HCT116 (cell line): ENCODE measurements around the gene RFWD3. TPM values are rescaled to one million over a fixed set of nuclear protein-coding genes. Genes with fewer than 3 reads are reported as not detected.

Experiments used
- ATAC-seq: fragments of 200-7000 bp; cut with Tn5 transposase; 2 replicates; pipeline ENCODE4 v1.9.1; 2020; ENCODE audit warnings: mild to moderate bottlenecking, moderate library complexity
- BruUV-seq: library from RNA; stranded (reverse); fragments of 400-500 nt; replicated peaks from 2 replicates; lab custom pipeline; 2021; lab: Mats Ljungman, UMichigan
- CTCF ChIA-PET: fragments of 300-600 bp; sonication (Branson Sonifier 250); formaldehyde crosslinking; loops from one replicate; lab custom pipeline; 2021; ENCODE audit warnings: antibody characterized with exemption; lab: Charles Lee
- POLR2A ChIA-PET: fragments of 300-600, 350-600 bp; sonication (Branson Sonifier 250); formaldehyde crosslinking; loops from one replicate; lab custom pipeline; 2021; ENCODE audit warnings: antibody characterized with exemption; lab: Charles Lee
- RAD21 ChIA-PET, 2 experiments: fragments of 300-600 bp; sonication (Branson Sonifier 250); formaldehyde crosslinking; loops; one replicate each; lab custom pipeline; 2023; ENCODE audit warnings: low total read pairs in 2 of 2; ENCODE audit not compliant: uncharacterized antibody in 2 of 2, unreplicated experiment in 2 of 2, low non-redundant PET in 1 of 2; lab: Charles Lee
- DNase-seq: peaks from one replicate; pipeline ENCODE4 v3.0.0-alpha.2; 2010; ENCODE audit warnings: low read depth, low spot score
- H2AFZ ChIP-seq: fragments of 200-600 bp; shearing (Covaris generic), sonication (generic); 2 replicates; pipeline ENCODE4 v1.6.1; 2017; ENCODE audit warnings: low read depth, mixed run types, mixed read lengths, antibody characterized with exemption, low read length; ENCODE audit not compliant: poor library complexity, severe bottlenecking
- H3K27ac ChIP-seq: 2 replicates; pipeline ENCODE4 v1.5.1; 2012; ENCODE audit warnings: low read depth, low read length
- H3K27me3 ChIP-seq: fragments of 200-600 bp; sonication (generic); 2 replicates; pipeline ENCODE4 v1.6.1; 2016; ENCODE audit warnings: mixed run types, low read length, mixed read lengths; ENCODE audit not compliant: insufficient read depth
- H3K36me3 ChIP-seq, 2 experiments: fragments of 200-500 bp in 1 of 2; fragments of 200-600 bp in 1 of 2; sonication (Bioruptor generic) in 1 of 2; sonication (generic) in 1 of 2; 2 replicates each; pipeline versions ENCODE4 v1.5.1 to v1.6.1; 2014 to 2016; ENCODE audit warnings: low read length in 2 of 2, inconsistent platforms in 1 of 2, mixed read lengths in 1 of 2, mixed run types in 1 of 2; ENCODE audit not compliant: insufficient read depth in 2 of 2, control insufficient read depth in 1 of 2
- H3K4me1 ChIP-seq, 2 experiments: fragments of 200-600 bp in 1 of 2; sonication (generic) in 1 of 2; 2 replicates each; pipeline versions ENCODE4 v1.5.1 to v1.6.1; 2012 to 2017; ENCODE audit warnings: low read length in 2 of 2, inconsistent platforms in 1 of 2, mild to moderate bottlenecking in 1 of 2, mixed read lengths in 1 of 2, mixed run types in 1 of 2, moderate library complexity in 1 of 2; ENCODE audit not compliant: insufficient read depth in 2 of 2, control insufficient read depth in 1 of 2
- H3K4me2 ChIP-seq: fragments of 200-600 bp; sonication (generic); 2 replicates; pipeline ENCODE4 v1.6.1; 2017; ENCODE audit warnings: mixed run types, low read length, mixed read lengths
- H3K4me3 ChIP-seq, 2 experiments: fragments of 200-600 bp in 1 of 2; sonication (generic) in 1 of 2; replicated peaks in 1 of 2; 2 replicates each; pipeline ENCODE4 v1.5.1; 2011 to 2016; ENCODE audit warnings: low read length in 2 of 2, control low read depth in 1 of 2, low read depth in 1 of 2, mild to moderate bottlenecking in 1 of 2, mixed read lengths in 1 of 2, mixed run types in 1 of 2
- H3K79me2 ChIP-seq: fragments of 200-600 bp; sonication (generic); 2 replicates; pipeline ENCODE4 v1.6.1; 2017; ENCODE audit warnings: mild to moderate bottlenecking, mixed run types, low read length, moderate library complexity, mixed read lengths; ENCODE audit not compliant: insufficient read depth
- H3K9ac ChIP-seq: fragments of 200-600 bp; sonication (generic); 2 replicates; pipeline ENCODE4 v1.6.1; 2016; ENCODE audit warnings: low read length, mixed read lengths
- H3K9me2 ChIP-seq: fragments of 200-600 bp; sonication (generic), shearing (Covaris generic); 2 replicates; pipeline ENCODE4 v1.6.1; 2017; ENCODE audit warnings: mixed run types, mild to moderate bottlenecking, moderate library complexity; ENCODE audit not compliant: insufficient read depth
- H3K9me3 ChIP-seq, 2 experiments: fragments of 200-500 bp in 1 of 2; fragments of 200-600 bp in 1 of 2; sonication (Bioruptor generic) in 1 of 2; sonication (generic) in 1 of 2; 2 replicates each; pipeline ENCODE4 v1.6.1; 2014 to 2017; ENCODE audit warnings: low read length in 2 of 2, mixed read lengths in 2 of 2, inconsistent platforms in 1 of 2, low read depth in 1 of 2, mild to moderate bottlenecking in 1 of 2, mixed run types in 1 of 2, moderate library complexity in 1 of 2; ENCODE audit not compliant: control insufficient read depth in 1 of 2, insufficient read depth in 1 of 2
- H4K20me1 ChIP-seq: fragments of 200-600 bp; sonication (generic), shearing (Covaris generic); 2 replicates; pipeline ENCODE4 v1.6.1; 2017; ENCODE audit warnings: mixed run types, mild to moderate bottlenecking, moderate library complexity; ENCODE audit not compliant: insufficient read depth
- ATF3 ChIP-seq: IDR thresholded peaks from 2 replicates; pipeline ENCODE4 v1.6.1; 2012
- CBX3 ChIP-seq: IDR thresholded peaks from 2 replicates; pipeline ENCODE4 v1.6.1; 2012; ENCODE audit warnings: low read depth
- CEBPB ChIP-seq: IDR thresholded peaks from 2 replicates; pipeline ENCODE4 v1.6.1; 2012; ENCODE audit warnings: low read depth
- EGR1 ChIP-seq: IDR thresholded peaks from 2 replicates; pipeline ENCODE4 v1.6.1; 2012; ENCODE audit warnings: low read depth
- EZH2 ChIP-seq: fragments of 200-600 bp; sonication (generic); IDR thresholded peaks from 2 replicates; pipeline ENCODE4 v1.6.1; 2017; ENCODE audit warnings: antibody characterized with exemption, mixed run types
- FOSL1 ChIP-seq: IDR thresholded peaks from 2 replicates; pipeline ENCODE4 v1.6.1; 2012; ENCODE audit warnings: low read depth
- JUND ChIP-seq: IDR thresholded peaks from 2 replicates; pipeline ENCODE4 v1.6.1; 2012
- POLR2A ChIP-seq: IDR thresholded peaks from 2 replicates; pipeline ENCODE4 v1.7.0; 2011; ENCODE audit warnings: borderline replicate concordance; ENCODE audit not compliant: insufficient read depth, insufficient read length; ENCODE audit errors: extremely low read depth
- POLR2AphosphoS5 ChIP-seq: IDR thresholded peaks from 2 replicates; pipeline ENCODE4 v1.6.1; 2011; ENCODE audit warnings: mild to moderate bottlenecking, low read depth, low read length, moderate library complexity
- RAD21 ChIP-seq: IDR thresholded peaks from 2 replicates; pipeline ENCODE4 v1.6.1; 2012; ENCODE audit warnings: low read depth, mild to moderate bottlenecking
- REST ChIP-seq: IDR thresholded peaks from 2 replicates; pipeline ENCODE4 v1.6.1; 2012; ENCODE audit warnings: low read depth
- SIN3A ChIP-seq: IDR thresholded peaks from 2 replicates; pipeline ENCODE4 v1.6.1; 2012; ENCODE audit warnings: low read depth
- SRF ChIP-seq: IDR thresholded peaks from 2 replicates; pipeline ENCODE4 v1.6.1; 2012; ENCODE audit warnings: low read depth
- TCF7L2 ChIP-seq: IDR thresholded peaks from 2 replicates; pipeline ENCODE4 v1.7.0; 2011; ENCODE audit warnings: borderline replicate concordance, inconsistent platforms; ENCODE audit not compliant: insufficient read depth, insufficient read length; ENCODE audit errors: extremely low read depth
- ZBTB33 ChIP-seq: IDR thresholded peaks from 2 replicates; pipeline ENCODE4 v1.6.1; 2011; ENCODE audit warnings: mild to moderate bottlenecking, low read length, moderate library complexity; ENCODE audit not compliant: insufficient replicate concordance; ENCODE audit errors: extremely low read depth
- ZFX ChIP-seq: fragments of 450-650 bp; IDR thresholded peaks from 2 replicates; pipeline ENCODE4 v1.6.1; 2017
- ZNF274 ChIP-seq: fragments of 200-500 bp; sonication (Bioruptor generic); IDR thresholded peaks from 2 replicates; pipeline ENCODE4 v1.6.1; 2014; ENCODE audit warnings: mild to moderate bottlenecking, low read depth, low read length, inconsistent platforms
- intact Hi-C: fragments of 100-400 bp; cut with micrococcal nuclease; formaldehyde crosslinking; loops from 2 replicates; pipeline ENCODE4 v1.10.0; 2022
- total RNA-seq: library from RNA; stranded (reverse); gene quantifications from one replicate; pipeline ENCODE4 v1.2.1, GENCODE V29; 2021; ENCODE audit not compliant: unreplicated experiment

The RFWD3 gene
- total RNA-seq, 1 experiment from 2014 or later, result 83.6 TPM

- no TSS peak for BruUV-seq
- Histone ChIP-seq H3K27ac (no peak overlapping the region), H4K20me1 (no peaks in the 10 kb centered on the region), H3K9me3 (no peaks in the 10 kb centered on the region), H3K9ac (no peak overlapping the region), H3K4me1 (peaks cover 9 to 17% of the 10 kb centered on the region in 2 experiments; a peak in 3 of 4 replicates), H3K4me2 (no peak overlapping the region), H3K4me3 (no peak overlapping the region), H3K36me3 (no peaks in the 10 kb centered on the region), H3K9me2 (no peaks in the 10 kb centered on the region), H2AFZ (no peak overlapping the region), H3K79me2 (peaks cover 2% of the 10 kb centered on the region), H3K27me3 (no peaks in the 10 kb centered on the region)
- TF ChIP-seq CBX3, result no peak
- TF ChIP-seq FOSL1, result no peak
- TF ChIP-seq ZNF274, result no peak
- TF ChIP-seq EGR1, result no peak
- no peak for TF ChIP-seq CEBPB
- no peak for TF ChIP-seq POLR2A
- no peak for TF ChIP-seq ZFX
- no peak for TF ChIP-seq REST
- TF ChIP-seq JUND, result no peak
- no peak for TF ChIP-seq ATF3
- TF ChIP-seq EZH2, result no peak
- no peak for TF ChIP-seq RAD21
- TF ChIP-seq SIN3A, result no peak
- TF ChIP-seq SRF, result no peak
- no peak for TF ChIP-seq ZBTB33
- no peak for TF ChIP-seq TCF7L2
- no peak for TF ChIP-seq POLR2AphosphoS5
- no peak for ATAC-seq
- no peak for DNase-seq
- POLR2A ChIA-PET, result interaction anchor here (0.5 kb wide), 1 partner anchor 151 kb away, joined by 3 read pairs; no protein-coding TSS in a partner anchor
- CTCF ChIA-PET, result no interaction called here
- RAD21 ChIA-PET, result no interaction called here
- intact Hi-C loops, result no loop called here
Measured at GRCh38 chr16:74611721-74612120, 55.0 kb downstream of the RFWD3 start.
